ENCODE data around the gene WSB2. TPM values are rescaled to one million over a fixed set of nuclear protein-coding genes. Genes with fewer than 3 reads are reported as not detected.

Gene WSB2
- total RNA-seq, 4 donors from 2014 or later, result 22.4 to 59.2 (median 45.0) TPM

DNA sequence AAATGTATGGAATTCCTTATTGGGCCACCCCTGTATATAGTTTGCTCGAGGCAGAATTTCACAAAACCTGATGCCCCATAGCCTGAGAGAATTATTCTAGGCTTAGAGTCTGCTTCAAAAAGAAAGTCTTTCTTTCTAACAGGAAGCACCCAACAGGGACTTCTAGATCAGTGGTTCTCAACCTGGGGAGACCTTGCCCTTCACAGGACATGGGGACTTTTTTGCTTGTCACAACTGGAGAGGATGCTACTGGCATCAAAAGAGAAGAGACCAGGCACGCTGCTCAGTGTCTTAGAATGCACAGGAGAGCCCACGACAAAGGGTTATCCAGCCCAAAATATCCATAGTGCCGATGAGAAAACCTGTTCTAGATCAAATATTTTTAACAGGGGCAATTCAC is 18.9 kb downstream of the WSB2 start:
- H3K27me3 ChIP-seq, result no peaks in the 10 kb centered on the region
- DNase-seq, result no peak
- no peak overlapping the region for H3K4me3 ChIP-seq
- no peak overlapping the region for H3K27ac ChIP-seq
- intact Hi-C loops (cut with DNase I; ENCODE audit: low total_unique reads), result no loop called here
- no peaks in the 10 kb centered on the region for H3K36me3 ChIP-seq
- H3K9me3 ChIP-seq, result no peaks in the 10 kb centered on the region
- TF ChIP-seq POLR2A (IDR thresholded peaks at IDR 0.05), result no peak
- no peaks in the 10 kb centered on the region for H3K4me1 ChIP-seq

DNA sequence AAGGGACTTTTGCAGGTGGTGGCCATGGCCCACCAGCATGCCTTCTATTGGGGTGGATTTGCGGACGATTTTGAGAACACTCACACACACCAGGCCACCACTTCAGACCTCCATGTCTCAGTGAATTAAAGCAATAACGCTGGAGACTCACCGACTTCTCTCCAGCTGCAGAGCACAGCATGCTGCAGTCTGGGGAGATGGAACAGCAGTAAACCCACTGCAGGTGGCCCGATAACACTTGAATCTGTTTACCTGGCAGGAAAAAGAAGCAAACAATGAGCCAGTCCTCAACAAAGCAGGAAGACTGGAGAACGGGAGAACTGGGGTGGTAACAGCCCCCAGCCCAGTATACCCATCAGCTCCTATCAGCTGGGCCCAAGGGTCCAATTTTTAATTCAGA is 22.8 kb downstream of the WSB2 start:
- H3K27ac ChIP-seq, result no peak overlapping the region
- intact Hi-C loops (cut with DNase I; ENCODE audit: low total_unique reads), result no loop called here

DNA sequence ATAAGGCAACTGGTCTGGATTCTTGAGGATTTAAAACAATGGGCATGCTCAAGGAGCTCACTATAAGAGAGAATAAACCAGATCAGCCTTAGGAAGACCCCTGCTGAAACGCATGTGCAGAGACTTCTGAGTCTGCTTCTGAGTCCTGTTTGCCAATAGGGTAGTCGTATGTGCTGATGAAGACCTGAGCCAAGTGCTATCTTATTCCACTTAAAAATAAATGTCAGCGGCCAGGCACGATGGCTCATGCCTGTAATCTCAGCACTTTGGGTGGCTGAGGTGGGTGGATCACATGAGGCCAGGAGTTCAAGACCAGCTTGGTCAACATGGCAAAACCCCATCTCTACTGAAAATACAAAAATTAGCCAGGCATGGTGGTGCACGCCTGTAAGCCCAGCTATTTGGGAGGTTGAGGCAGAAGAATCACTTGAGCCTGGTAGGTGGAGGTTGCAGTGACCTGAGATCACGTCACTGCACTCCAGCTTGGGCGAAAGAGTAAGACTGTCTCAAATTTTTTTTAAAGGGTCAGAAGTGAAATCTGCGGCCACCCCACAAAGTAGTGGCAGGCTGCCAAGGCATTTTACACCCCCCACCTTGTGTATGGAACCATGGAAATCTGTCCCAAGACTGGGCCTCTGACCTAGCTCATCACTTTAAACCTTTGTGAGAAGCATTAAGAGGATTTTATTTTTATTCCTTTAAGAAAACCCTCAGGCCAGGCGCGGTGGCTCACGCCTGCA is 24.1 kb downstream of the WSB2 start:
- H3K9me3 ChIP-seq, result no peaks in the 10 kb centered on the region
- DNase-seq, result no peak
- H3K4me1 ChIP-seq, result no peaks in the 10 kb centered on the region
- no peaks in the 10 kb centered on the region for H3K36me3 ChIP-seq
- no peak for TF ChIP-seq POLR2A (IDR thresholded peaks at IDR 0.05)
- TF ChIP-seq, protein P1, sequence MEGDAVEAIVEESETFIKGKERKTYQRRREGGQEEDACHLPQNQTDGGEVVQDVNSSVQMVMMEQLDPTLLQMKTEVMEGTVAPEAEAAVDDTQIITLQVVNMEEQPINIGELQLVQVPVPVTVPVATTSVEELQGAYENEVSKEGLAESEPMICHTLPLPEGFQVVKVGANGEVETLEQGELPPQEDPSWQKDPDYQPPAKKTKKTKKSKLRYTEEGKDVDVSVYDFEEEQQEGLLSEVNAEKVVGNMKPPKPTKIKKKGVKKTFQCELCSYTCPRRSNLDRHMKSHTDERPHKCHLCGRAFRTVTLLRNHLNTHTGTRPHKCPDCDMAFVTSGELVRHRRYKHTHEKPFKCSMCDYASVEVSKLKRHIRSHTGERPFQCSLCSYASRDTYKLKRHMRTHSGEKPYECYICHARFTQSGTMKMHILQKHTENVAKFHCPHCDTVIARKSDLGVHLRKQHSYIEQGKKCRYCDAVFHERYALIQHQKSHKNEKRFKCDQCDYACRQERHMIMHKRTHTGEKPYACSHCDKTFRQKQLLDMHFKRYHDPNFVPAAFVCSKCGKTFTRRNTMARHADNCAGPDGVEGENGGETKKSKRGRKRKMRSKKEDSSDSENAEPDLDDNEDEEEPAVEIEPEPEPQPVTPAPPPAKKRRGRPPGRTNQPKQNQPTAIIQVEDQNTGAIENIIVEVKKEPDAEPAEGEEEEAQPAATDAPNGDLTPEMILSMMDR (IDR thresholded peaks at IDR 0.05), result no peak
- H3K27me3 ChIP-seq, result no peaks in the 10 kb centered on the region
- no peak overlapping the region for H3K4me3 ChIP-seq
- no peak overlapping the region for H3K27ac ChIP-seq
- intact Hi-C loops (cut with DNase I; ENCODE audit: low total_unique reads), result no loop called here

More for the DNA sequence above, 22.8 kb downstream of the WSB2 start:
- H3K9me3 ChIP-seq, result no peaks in the 10 kb centered on the region
- H3K27me3 ChIP-seq, result no peaks in the 10 kb centered on the region
- TF ChIP-seq POLR2A (IDR thresholded peaks at IDR 0.05), result no peak
- TF ChIP-seq, protein P1 (IDR thresholded peaks at IDR 0.05), result no peak
- H3K36me3 ChIP-seq, result no peaks in the 10 kb centered on the region
- H3K4me1 ChIP-seq, result no peaks in the 10 kb centered on the region
- no peak for DNase-seq
- H3K4me3 ChIP-seq, result no peak overlapping the region

DNA sequence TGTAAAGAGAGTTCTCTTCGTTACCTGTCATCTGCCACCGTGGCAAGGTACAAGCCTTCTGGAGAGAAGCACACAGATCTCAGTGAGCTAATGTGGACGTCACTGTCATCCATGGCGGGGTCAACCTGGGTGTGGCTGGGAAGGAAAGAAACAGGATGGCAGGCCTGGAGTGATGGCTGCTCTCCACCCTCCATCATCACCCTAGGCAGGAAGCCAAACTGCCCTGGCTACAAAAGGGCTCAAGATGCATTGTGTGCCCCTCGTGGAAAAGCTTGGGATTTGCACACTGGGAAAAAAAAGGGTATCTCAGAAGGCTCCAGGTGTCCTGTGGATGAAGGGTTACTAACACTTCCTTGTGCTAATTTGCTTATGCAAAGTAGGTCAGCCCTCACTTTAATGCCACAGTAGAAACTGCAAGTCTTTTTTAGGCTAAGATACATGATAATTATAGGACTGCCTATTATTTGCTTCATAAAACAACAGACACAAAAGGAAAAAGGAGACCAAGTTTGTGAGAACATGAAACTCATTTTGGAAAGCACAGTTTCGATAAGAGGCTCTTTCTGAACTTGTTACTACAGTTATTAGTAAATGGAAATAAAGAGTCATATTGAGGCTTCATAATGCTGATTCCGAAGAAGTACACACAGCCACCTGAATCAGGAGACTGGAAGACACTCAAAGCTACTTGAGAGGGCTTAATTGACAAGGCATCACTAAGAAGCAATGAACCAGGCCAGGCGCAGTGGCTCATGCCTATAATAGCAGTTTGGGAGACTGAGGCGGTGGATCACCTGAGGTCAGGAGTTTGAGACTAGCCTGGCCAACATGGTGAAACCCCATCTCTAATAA is 25.6 kb downstream of the WSB2 start:
- Histone ChIP-seq H3K27ac (no peak overlapping the region), H3K4me1 (no peaks in the 10 kb centered on the region), H3K36me3 (no peaks in the 10 kb centered on the region), H3K27me3 (no peaks in the 10 kb centered on the region), H3K4me3 (no peak overlapping the region), H3K9me3 (no peaks in the 10 kb centered on the region)
- DNase-seq, result no peak
- intact Hi-C loops (cut with DNase I; ENCODE audit: low total_unique reads), result no loop called here
- TF ChIP-seq POLR2A (IDR thresholded peaks at IDR 0.05), result no peak
- TF ChIP-seq, protein P1 (IDR thresholded peaks at IDR 0.05), result no peak

DNA sequence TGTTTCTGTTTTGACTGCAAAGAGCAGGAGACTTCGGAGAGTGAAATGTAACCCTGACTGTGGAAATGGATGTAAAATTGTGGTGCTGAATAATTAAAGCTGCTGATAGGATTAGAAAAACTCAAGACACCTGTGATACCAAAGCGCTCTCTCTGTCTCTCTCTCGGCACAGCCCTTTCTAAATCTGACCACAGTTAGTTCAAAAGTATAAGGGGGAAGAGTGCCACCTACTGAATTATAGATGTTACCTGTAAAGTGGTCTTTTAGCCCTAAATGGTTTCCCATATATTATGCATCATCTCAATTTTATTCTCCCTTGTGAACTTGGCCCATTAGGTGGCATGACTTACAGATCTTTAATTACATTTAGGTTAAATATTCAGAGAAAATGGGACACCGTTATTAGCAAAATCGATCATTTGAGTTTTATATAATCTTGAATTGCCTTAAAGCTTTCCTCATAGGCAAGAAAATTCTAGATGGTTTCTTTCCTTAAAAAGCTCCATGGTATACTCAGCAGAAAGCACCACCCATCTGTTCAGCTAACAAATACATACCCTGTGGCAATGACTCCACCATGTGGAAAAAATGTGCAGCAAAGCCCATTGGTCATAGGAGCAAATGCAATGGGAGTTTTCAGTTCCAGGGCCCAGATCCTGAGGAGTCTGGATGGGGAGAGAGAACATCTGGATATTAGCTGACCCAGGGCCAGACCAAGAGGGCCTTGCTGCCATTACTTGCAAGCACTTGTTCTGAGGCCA is 26.4 kb downstream of the WSB2 start:
- Histone ChIP-seq H3K4me3 (no peak overlapping the region), H3K27ac (no peak overlapping the region), H3K36me3 (no peaks in the 10 kb centered on the region), H3K4me1 (no peaks in the 10 kb centered on the region), H3K9me3 (no peaks in the 10 kb centered on the region), H3K27me3 (no peaks in the 10 kb centered on the region)
- intact Hi-C loops (cut with DNase I; ENCODE audit: low total_unique reads), result no loop called here
- DNase-seq, result no peak
- no peak for TF ChIP-seq POLR2A (IDR thresholded peaks at IDR 0.05)
- TF ChIP-seq, protein P1 (IDR thresholded peaks at IDR 0.05), result no peak

Data from uterus (tissue), 4 donors.